ENCODE results near the gene CENPU. TPM values are rescaled to one million over a fixed set of nuclear protein-coding genes. Genes with fewer than 3 reads are reported as not detected.

Gene CENPU
- total RNA-seq, 1 donor from 2014 or later = 1.7 TPM

- H3K9me3 ChIP-seq = no peaks in the 10 kb centered on the region
Observed at GRCh38 chr4:184651899-184652298, 82.0 kb downstream of the CENPU start.

GRCh38 chr4:184649971-184650855 lies 83.7 kb downstream of the CENPU start:
- DNase-seq (no peak), ATAC-seq (peak; percentile 1)
- Histone ChIP-seq H3K4me1 (peaks cover 37% of the 10 kb centered on the region), H3K4me3 (peak overlapping the region; percentile 87), H3K36me3 (no peaks in the 10 kb centered on the region), H3K9me3 (no peaks in the 10 kb centered on the region), H3K27ac (peak overlapping the region; percentile 85), H3K27me3 (no peaks in the 10 kb centered on the region)
- TF ChIP-seq CTCF (IDR thresholded peaks at IDR 0.05) = no peak
- intact Hi-C loops (cut with DNase I) = no loop called here

More at GRCh38 chr4:184651899-184652298, 82.0 kb downstream of the CENPU start:
- Histone ChIP-seq H3K4me1 (peaks cover 22% of the 10 kb centered on the region), H3K36me3 (no peaks in the 10 kb centered on the region), H3K27me3 (no peaks in the 10 kb centered on the region), H3K4me3 (no peak overlapping the region), H3K27ac (no peak overlapping the region)
- no peak for DNase-seq
- TF ChIP-seq CTCF (IDR thresholded peaks at IDR 0.05) = no peak
- intact Hi-C loops (cut with DNase I) = no loop called here
- ATAC-seq = no peak

GRCh38 chr4:184649026-184649970 lies 84.6 kb downstream of the CENPU start, which contains the start of the genes CASP3 and PRIMPOL:
CASP3 (minus strand) TSS chr4:184649447; CDS start chr4:184638453, 10,994 bp downstream.
PRIMPOL (plus strand) TSS chr4:184649738; CDS start chr4:184657141, 7,403 bp downstream.
- Histone ChIP-seq H3K4me1 (peaks cover 44% of the 10 kb centered on the region), H3K9me3 (no peaks in the 10 kb centered on the region), H3K27me3 (no peaks in the 10 kb centered on the region), H3K36me3 (peaks cover 5% of the 10 kb centered on the region), H3K27ac (peak within 1 kb of the TSS; percentile 95), H3K4me3 (peak within 1 kb of the TSS; percentile 87)
- peak; percentile 98 for ATAC-seq
- intact Hi-C loops (cut with DNase I) = no loop called here
- DNase-seq = peak; percentile 99
- TF ChIP-seq CTCF (IDR thresholded peaks at IDR 0.05) = peak; percentile 35

GRCh38 chr4:184648313-184649025 lies 85.4 kb downstream of the CENPU start:
- peak; percentile 61 for ATAC-seq
- Histone ChIP-seq H3K4me3 (peak overlapping the region; percentile 86), H3K9me3 (no peaks in the 10 kb centered on the region), H3K36me3 (peaks cover 5% of the 10 kb centered on the region), H3K27ac (peak overlapping the region; percentile 95), H3K4me1 (peaks cover 44% of the 10 kb centered on the region), H3K27me3 (no peaks in the 10 kb centered on the region)
- intact Hi-C loops (cut with DNase I) = no loop called here
- TF ChIP-seq CTCF (IDR thresholded peaks at IDR 0.05) = no peak
- DNase-seq = peak; percentile 87

GRCh38 chr4:184648054-184648312 lies 85.9 kb downstream of the CENPU start:
- intact Hi-C loops (cut with DNase I) = no loop called here
- H3K27ac ChIP-seq = peak overlapping the region; percentile 95

More at GRCh38 chr4:184648054-184648312, 85.9 kb downstream of the CENPU start:
- no peaks in the 10 kb centered on the region for H3K9me3 ChIP-seq
- H3K4me3 ChIP-seq = peak overlapping the region; percentile 86
- DNase-seq = no peak
- TF ChIP-seq CTCF (IDR thresholded peaks at IDR 0.05) = no peak
- H3K27me3 ChIP-seq = no peaks in the 10 kb centered on the region
- ATAC-seq = no peak
- H3K4me1 ChIP-seq = peaks cover 44% of the 10 kb centered on the region
- H3K36me3 ChIP-seq = peaks cover 5% of the 10 kb centered on the region
